H1 (cell line): ENCODE data around the gene CRHR1. TPM values are rescaled to one million over a fixed set of nuclear protein-coding genes. Genes with fewer than 3 reads are reported as not detected.

ENCODE experiments used
- BCL11A ChIP-seq, 2 experiments: IDR thresholded peaks; one replicate each; pipeline ENCODE4 v1.6.1; 2011; ENCODE audit warnings: low read depth in 2 of 2, low read length in 2 of 2, mild to moderate bottlenecking in 2 of 2
- CREB1 ChIP-seq: IDR thresholded peaks from 2 replicates; pipeline ENCODE4 v1.6.1; 2012; ENCODE audit warnings: inconsistent platforms
- EGR1 ChIP-seq: IDR thresholded peaks from 2 replicates; pipeline ENCODE4 v1.6.1; 2011; ENCODE audit warnings: low read depth, low read length, borderline replicate concordance
- EZH2 ChIP-seq: fragments of 200-600 bp; sonication (generic); IDR thresholded peaks from 2 replicates; pipeline ENCODE4 v1.7.1; 2012; ENCODE audit warnings: low read depth, mild to moderate bottlenecking, moderate library complexity, low read length, inconsistent platforms; ENCODE audit not compliant: severe bottlenecking
- KDM1A ChIP-seq: fragments of 200-600, 300-600 bp; sonication (generic); IDR thresholded peaks from 2 replicates; pipeline ENCODE4 v1.7.1; 2016; ENCODE audit warnings: mild to moderate bottlenecking, low read length, borderline replicate concordance
- RAD21 ChIP-seq, 2 experiments: IDR thresholded peaks in 1 of 2; conservative IDR thresholded peaks in 1 of 2; 2 replicates each; pipeline ENCODE4 v1.6.1; 2011; ENCODE audit warnings: low read depth in 2 of 2, low read length in 2 of 2, improper control_type of control experiment in 1 of 2, inconsistent platforms in 1 of 2, mild to moderate bottlenecking in 1 of 2, moderate library complexity in 1 of 2
- RFX5 ChIP-seq: IDR thresholded peaks from 2 replicates; pipeline ENCODE4 v1.6.1; 2011; ENCODE audit warnings: low read depth, low read length, improper control_type of control experiment, borderline replicate concordance
- SIN3A ChIP-seq, 2 experiments: IDR thresholded peaks in 1 of 2; conservative IDR thresholded peaks in 1 of 2; 2 replicates each; pipeline ENCODE4 v1.6.1; 2011 to 2012; ENCODE audit warnings: low read length in 2 of 2, improper control_type of control experiment in 1 of 2, low read depth in 1 of 2, mild to moderate bottlenecking in 1 of 2
- SP1 ChIP-seq: IDR thresholded peaks from 2 replicates; pipeline ENCODE4 v1.6.1; 2011; ENCODE audit warnings: low read depth, low read length
- SUZ12 ChIP-seq: fragments of 200-600 bp; sonication (generic); IDR thresholded peaks from 2 replicates; pipeline ENCODE4 v1.6.1; 2012; ENCODE audit warnings: mild to moderate bottlenecking, inconsistent platforms, low read length, moderate library complexity, mixed read lengths
- TEAD4 ChIP-seq: IDR thresholded peaks from 2 replicates; pipeline ENCODE4 v1.6.1; 2012; ENCODE audit warnings: low read depth, low read length, inconsistent platforms, mixed read lengths
- polyA plus RNA-seq, 7 experiments: library from polyadenylated mRNA; depleted of rRNA in 3 of 7; stranded (reverse) in 5 of 7; unstranded in 2 of 7; fragments of >200 nt in 5 of 7; fragments of 200-250 nt in 2 of 7; gene quantifications; 1 replicate in 5 of 7; 2 replicates in 1 of 7; 4 replicates in 1 of 7; pipeline versions ENCODE4 v1.2.1 to v1.2.3, GENCODE V29; 2011 to 2013; ENCODE audit warnings: missing spikeins in 2 of 7, mixed read lengths in 2 of 7
- total RNA-seq: library from RNA; stranded (reverse); fragmentation: NEBNext Ultra II Directional; extraction: Animal tissue kit (Norgen Biotek cat#: 25700); gene quantifications from 2 replicates; pipeline ENCODE4 v1.2.1, GENCODE V29; 2021
- TF ChIP-seq, protein P1 (sequence below): fragments of 300-600 bp; sonication (generic); IDR thresholded peaks from 2 replicates; pipeline ENCODE4 v1.7.1; 2012; ENCODE audit warnings: low read length, moderate library complexity, mild to moderate bottlenecking, inconsistent platforms; ENCODE audit not compliant: insufficient replicate concordance

CRHR1 gene
- total and polyA plus RNA-seq, 2 of the 8 experiments (the other 6 are each of a cell fraction or from before 2014, with no cell fraction given), result 0.56 to 1.7 TPM

DNA sequence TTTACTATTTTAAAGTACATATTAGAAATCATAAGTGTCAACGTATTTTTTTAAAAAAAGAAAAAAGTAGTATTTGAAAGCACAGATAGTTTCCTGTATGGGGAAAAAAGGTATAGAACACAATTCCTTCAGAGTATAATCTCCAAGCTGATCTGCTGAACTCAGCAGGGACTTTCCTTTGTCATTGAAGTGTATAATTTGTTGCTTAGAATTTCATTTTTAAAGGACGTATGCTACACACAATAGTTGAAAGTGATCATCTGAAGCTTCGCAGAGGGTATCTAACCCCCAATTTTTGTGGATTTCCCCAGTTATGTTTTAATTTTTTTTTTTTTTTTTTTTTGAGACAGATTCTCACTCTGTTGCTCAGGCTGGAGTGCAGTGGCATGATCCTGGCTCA lies 90.0 kb downstream of the CRHR1 start (continued):
- TF ChIP-seq, protein P1, sequence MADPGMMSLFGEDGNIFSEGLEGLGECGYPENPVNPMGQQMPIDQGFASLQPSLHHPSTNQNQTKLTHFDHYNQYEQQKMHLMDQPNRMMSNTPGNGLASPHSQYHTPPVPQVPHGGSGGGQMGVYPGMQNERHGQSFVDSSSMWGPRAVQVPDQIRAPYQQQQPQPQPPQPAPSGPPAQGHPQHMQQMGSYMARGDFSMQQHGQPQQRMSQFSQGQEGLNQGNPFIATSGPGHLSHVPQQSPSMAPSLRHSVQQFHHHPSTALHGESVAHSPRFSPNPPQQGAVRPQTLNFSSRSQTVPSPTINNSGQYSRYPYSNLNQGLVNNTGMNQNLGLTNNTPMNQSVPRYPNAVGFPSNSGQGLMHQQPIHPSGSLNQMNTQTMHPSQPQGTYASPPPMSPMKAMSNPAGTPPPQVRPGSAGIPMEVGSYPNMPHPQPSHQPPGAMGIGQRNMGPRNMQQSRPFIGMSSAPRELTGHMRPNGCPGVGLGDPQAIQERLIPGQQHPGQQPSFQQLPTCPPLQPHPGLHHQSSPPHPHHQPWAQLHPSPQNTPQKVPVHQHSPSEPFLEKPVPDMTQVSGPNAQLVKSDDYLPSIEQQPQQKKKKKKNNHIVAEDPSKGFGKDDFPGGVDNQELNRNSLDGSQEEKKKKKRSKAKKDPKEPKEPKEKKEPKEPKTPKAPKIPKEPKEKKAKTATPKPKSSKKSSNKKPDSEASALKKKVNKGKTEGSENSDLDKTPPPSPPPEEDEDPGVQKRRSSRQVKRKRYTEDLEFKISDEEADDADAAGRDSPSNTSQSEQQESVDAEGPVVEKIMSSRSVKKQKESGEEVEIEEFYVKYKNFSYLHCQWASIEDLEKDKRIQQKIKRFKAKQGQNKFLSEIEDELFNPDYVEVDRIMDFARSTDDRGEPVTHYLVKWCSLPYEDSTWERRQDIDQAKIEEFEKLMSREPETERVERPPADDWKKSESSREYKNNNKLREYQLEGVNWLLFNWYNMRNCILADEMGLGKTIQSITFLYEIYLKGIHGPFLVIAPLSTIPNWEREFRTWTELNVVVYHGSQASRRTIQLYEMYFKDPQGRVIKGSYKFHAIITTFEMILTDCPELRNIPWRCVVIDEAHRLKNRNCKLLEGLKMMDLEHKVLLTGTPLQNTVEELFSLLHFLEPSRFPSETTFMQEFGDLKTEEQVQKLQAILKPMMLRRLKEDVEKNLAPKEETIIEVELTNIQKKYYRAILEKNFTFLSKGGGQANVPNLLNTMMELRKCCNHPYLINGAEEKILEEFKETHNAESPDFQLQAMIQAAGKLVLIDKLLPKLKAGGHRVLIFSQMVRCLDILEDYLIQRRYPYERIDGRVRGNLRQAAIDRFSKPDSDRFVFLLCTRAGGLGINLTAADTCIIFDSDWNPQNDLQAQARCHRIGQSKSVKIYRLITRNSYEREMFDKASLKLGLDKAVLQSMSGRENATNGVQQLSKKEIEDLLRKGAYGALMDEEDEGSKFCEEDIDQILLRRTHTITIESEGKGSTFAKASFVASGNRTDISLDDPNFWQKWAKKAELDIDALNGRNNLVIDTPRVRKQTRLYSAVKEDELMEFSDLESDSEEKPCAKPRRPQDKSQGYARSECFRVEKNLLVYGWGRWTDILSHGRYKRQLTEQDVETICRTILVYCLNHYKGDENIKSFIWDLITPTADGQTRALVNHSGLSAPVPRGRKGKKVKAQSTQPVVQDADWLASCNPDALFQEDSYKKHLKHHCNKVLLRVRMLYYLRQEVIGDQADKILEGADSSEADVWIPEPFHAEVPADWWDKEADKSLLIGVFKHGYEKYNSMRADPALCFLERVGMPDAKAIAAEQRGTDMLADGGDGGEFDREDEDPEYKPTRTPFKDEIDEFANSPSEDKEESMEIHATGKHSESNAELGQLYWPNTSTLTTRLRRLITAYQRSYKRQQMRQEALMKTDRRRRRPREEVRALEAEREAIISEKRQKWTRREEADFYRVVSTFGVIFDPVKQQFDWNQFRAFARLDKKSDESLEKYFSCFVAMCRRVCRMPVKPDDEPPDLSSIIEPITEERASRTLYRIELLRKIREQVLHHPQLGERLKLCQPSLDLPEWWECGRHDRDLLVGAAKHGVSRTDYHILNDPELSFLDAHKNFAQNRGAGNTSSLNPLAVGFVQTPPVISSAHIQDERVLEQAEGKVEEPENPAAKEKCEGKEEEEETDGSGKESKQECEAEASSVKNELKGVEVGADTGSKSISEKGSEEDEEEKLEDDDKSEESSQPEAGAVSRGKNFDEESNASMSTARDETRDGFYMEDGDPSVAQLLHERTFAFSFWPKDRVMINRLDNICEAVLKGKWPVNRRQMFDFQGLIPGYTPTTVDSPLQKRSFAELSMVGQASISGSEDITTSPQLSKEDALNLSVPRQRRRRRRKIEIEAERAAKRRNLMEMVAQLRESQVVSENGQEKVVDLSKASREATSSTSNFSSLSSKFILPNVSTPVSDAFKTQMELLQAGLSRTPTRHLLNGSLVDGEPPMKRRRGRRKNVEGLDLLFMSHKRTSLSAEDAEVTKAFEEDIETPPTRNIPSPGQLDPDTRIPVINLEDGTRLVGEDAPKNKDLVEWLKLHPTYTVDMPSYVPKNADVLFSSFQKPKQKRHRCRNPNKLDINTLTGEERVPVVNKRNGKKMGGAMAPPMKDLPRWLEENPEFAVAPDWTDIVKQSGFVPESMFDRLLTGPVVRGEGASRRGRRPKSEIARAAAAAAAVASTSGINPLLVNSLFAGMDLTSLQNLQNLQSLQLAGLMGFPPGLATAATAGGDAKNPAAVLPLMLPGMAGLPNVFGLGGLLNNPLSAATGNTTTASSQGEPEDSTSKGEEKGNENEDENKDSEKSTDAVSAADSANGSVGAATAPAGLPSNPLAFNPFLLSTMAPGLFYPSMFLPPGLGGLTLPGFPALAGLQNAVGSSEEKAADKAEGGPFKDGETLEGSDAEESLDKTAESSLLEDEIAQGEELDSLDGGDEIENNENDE, result no peak
- TF ChIP-seq TEAD4 (no peak), RAD21 (IDR thresholded peaks at IDR 0.05 in 1 of 2, conservative IDR thresholded peaks at IDR 0.05 in 1 of 2; ENCODE audit: low read depth in 2 of 2, low read length in 2 of 2) (no peak), SIN3A (conservative IDR thresholded peaks at IDR 0.05 in 1 of 2, IDR thresholded peaks at IDR 0.05 in 1 of 2; ENCODE audit: low read depth in 1 of 2, low read length in 2 of 2) (no peak), BCL11A (IDR thresholded peaks at IDR 0.05; ENCODE audit: low read depth in 2 of 2, low read length in 2 of 2) (no peak), EGR1 (no peak), RFX5 (no peak), SUZ12 (no peak), CREB1 (no peak), EZH2 (no peak), SP1 (no peak), KDM1A (no peak)
